Daoy (cell line): Measurements from ENCODE around the gene GALR2. TPM values are rescaled to one million over a fixed set of nuclear protein-coding genes. Genes with fewer than 3 reads are reported as not detected.
"Not testable (repeated sequence)": the region's sequence is repeated elsewhere in the genome, so short reads cannot be mapped to it uniquely, and the experiment has no call there.

Experiments used
- DNase-seq: peaks from one replicate; pipeline ENCODE4 v3.0.0-alpha.2; 2015; ENCODE audit warnings: low read depth
- total RNA-seq: library from RNA; depleted of rRNA; stranded (reverse); fragments of >200 nt; shearing (Covaris generic); gene quantifications from 2 replicates; pipeline ENCODE4 v1.2.3, GENCODE V29; 2014; rRNA removed

Gene GALR2
- total RNA-seq = not detected in 2 replicates

GRCh38 chr17:76074390-76075363 lies at the start of gene GALR2:
Gene GALR2 (plus strand): TSS chr17:76074781. CDS start chr17:76074884, 103 bp downstream.
- no peak for DNase-seq

- no peak for DNase-seq
These were observed 49.3 kb upstream of the GALR2 start for GRCh38 chr17:76025294-76025693.

- DNase-seq = no peak
These were observed 47.8 kb upstream of the GALR2 start for GRCh38 chr17:76026714-76027158.

GRCh38 chr17:76027159-76027839 lies 47.3 kb upstream of the GALR2 start, which contains the start of gene EVPL:
Gene EVPL (minus strand): TSS chr17:76027306. CDS start chr17:76027198, 108 bp downstream.
- DNase-seq = no peak

GRCh38 chr17:76032073-76032779 lies 42.4 kb upstream of the GALR2 start:
- no peak for DNase-seq

GRCh38 chr17:76032780-76033108 lies 41.8 kb upstream of the GALR2 start:
- no peak for DNase-seq

GRCh38 chr17:76033139-76033538 lies 41.4 kb upstream of the GALR2 start:
- DNase-seq = no peak

GRCh38 chr17:76034428-76035350 lies 39.9 kb upstream of the GALR2 start:
- DNase-seq = no peak

- DNase-seq = no peak
These were observed 37.9 kb upstream of the GALR2 start for GRCh38 chr17:76036497-76037261.

- DNase-seq = no peak
These were observed 36.5 kb upstream of the GALR2 start for GRCh38 chr17:76038050-76038449.

GRCh38 chr17:76039121-76039520 lies 35.5 kb upstream of the GALR2 start:
- no peak for DNase-seq

GRCh38 chr17:76040376-76040775 lies 34.2 kb upstream of the GALR2 start:
- DNase-seq = no peak

- DNase-seq = not testable (repeated sequence)
These were observed 31.7 kb upstream of the GALR2 start for GRCh38 chr17:76042868-76043267.

GRCh38 chr17:76044475-76045007 lies 30.0 kb upstream of the GALR2 start:
- DNase-seq = not testable (repeated sequence)

- DNase-seq = no peak
These were observed 28.5 kb upstream of the GALR2 start for GRCh38 chr17:76046064-76046463.

- DNase-seq = no peak
These were observed 26.5 kb upstream of the GALR2 start for GRCh38 chr17:76048025-76048605.

- DNase-seq = no peak
These were observed 25.9 kb upstream of the GALR2 start for GRCh38 chr17:76048711-76049110.

GRCh38 chr17:76049239-76049638 lies 25.3 kb upstream of the GALR2 start:
- DNase-seq = no peak

- no peak for DNase-seq
These were observed 24.6 kb upstream of the GALR2 start for GRCh38 chr17:76049836-76050537.
